ENCODE results near the gene MYOM1.
"Not testable (repeated sequence)": the region's sequence is repeated elsewhere in the genome, so short reads cannot be mapped to it uniquely, and the experiment has no call there.

Gene MYOM1

GRCh38 chr18:3067722-3068121, 152.0 kb downstream of the MYOM1 start:
- H3K9ac ChIP-seq (ENCODE audit: low read length) = no peak overlapping the region

GRCh38 chr18:3067165-3067661, 152.6 kb downstream of the MYOM1 start:
- no peaks in the 10 kb centered on the region for H3K36me3 ChIP-seq (replicated peaks; ENCODE audit: low read depth, low read length)
- no peak overlapping the region for H3K9ac ChIP-seq (ENCODE audit: low read length)
- H3K79me2 ChIP-seq (ENCODE audit: low read length) = no peaks in the 10 kb centered on the region
- peak overlapping the region; percentile 61; the same call in 1 of the 2 replicates for H2AFZ ChIP-seq (ENCODE audit: low read depth, low read length)
- TF ChIP-seq CTCF (IDR thresholded peaks at IDR 0.05; ENCODE audit: low read depth, low read length) = no peak
- no peak for TF ChIP-seq EZH2phosphoT487 (IDR thresholded peaks at IDR 0.05; ENCODE audit: low read depth)
- no peaks in the 10 kb centered on the region for H3K9me3 ChIP-seq (ENCODE audit: insufficient read depth, low read length)
- no peaks in the 10 kb centered on the region for H4K20me1 ChIP-seq (ENCODE audit: insufficient read depth, low read length)
- no peak overlapping the region for H3K27ac ChIP-seq (ENCODE audit: low read length)
- H3K4me1 ChIP-seq (ENCODE audit: low read length) = peaks cover 9% of the 10 kb centered on the region; the same call in 1 of the 2 replicates
- no peaks in the 10 kb centered on the region for H3K27me3 ChIP-seq (ENCODE audit: low read depth, low read length)
- H3K4me3 ChIP-seq (ENCODE audit: low read length) = peak overlapping the region; percentile 44
- H3K4me2 ChIP-seq (ENCODE audit: low read length) = peak overlapping the region; percentile 62

More at GRCh38 chr18:3067722-3068121, 152.0 kb downstream of the MYOM1 start:
- peak overlapping the region; percentile 61; the same call in 1 of the 2 replicates for H2AFZ ChIP-seq (ENCODE audit: low read depth, low read length)
- H3K79me2 ChIP-seq (ENCODE audit: low read length) = no peaks in the 10 kb centered on the region
- peaks cover 9% of the 10 kb centered on the region; the same call in 1 of the 2 replicates for H3K4me1 ChIP-seq (ENCODE audit: low read length)
- no peak for TF ChIP-seq EZH2phosphoT487 (IDR thresholded peaks at IDR 0.05; ENCODE audit: low read depth)
- TF ChIP-seq CTCF (IDR thresholded peaks at IDR 0.05; ENCODE audit: low read depth, low read length) = no peak
- H3K36me3 ChIP-seq (replicated peaks; ENCODE audit: low read depth, low read length) = no peaks in the 10 kb centered on the region
- H3K27ac ChIP-seq (ENCODE audit: low read length) = no peak overlapping the region
- no peaks in the 10 kb centered on the region for H4K20me1 ChIP-seq (ENCODE audit: insufficient read depth, low read length)
- peak overlapping the region; percentile 62 for H3K4me2 ChIP-seq (ENCODE audit: low read length)
- peak overlapping the region; percentile 44 for H3K4me3 ChIP-seq (ENCODE audit: low read length)
- H3K27me3 ChIP-seq (ENCODE audit: low read depth, low read length) = no peaks in the 10 kb centered on the region
- no peaks in the 10 kb centered on the region for H3K9me3 ChIP-seq (ENCODE audit: insufficient read depth, low read length)

- Histone ChIP-seq H2AFZ (ENCODE audit: low read depth, low read length) (no peak overlapping the region), H3K36me3 (replicated peaks; ENCODE audit: low read depth, low read length) (no peaks in the 10 kb centered on the region), H4K20me1 (ENCODE audit: insufficient read depth, low read length) (no peaks in the 10 kb centered on the region), H3K79me2 (ENCODE audit: low read length) (no peaks in the 10 kb centered on the region), H3K4me3 (ENCODE audit: low read length) (no peak overlapping the region), H3K9ac (ENCODE audit: low read length) (no peak overlapping the region), H3K9me3 (ENCODE audit: insufficient read depth, low read length) (no peaks in the 10 kb centered on the region), H3K4me2 (ENCODE audit: low read length) (no peak overlapping the region), H3K27me3 (ENCODE audit: low read depth, low read length) (no peaks in the 10 kb centered on the region), H3K27ac (ENCODE audit: low read length) (no peak overlapping the region), H3K4me1 (ENCODE audit: low read length) (peaks cover 9% of the 10 kb centered on the region; the same call in 1 of the 2 replicates)
- TF ChIP-seq CTCF (IDR thresholded peaks at IDR 0.05; ENCODE audit: low read depth, low read length) (no peak), EZH2phosphoT487 (IDR thresholded peaks at IDR 0.05; ENCODE audit: low read depth) (no peak)
These were observed 153.2 kb downstream of the MYOM1 start for GRCh38 chr18:3066341-3067110.

GRCh38 chr18:3063766-3064165, 156.0 kb downstream of the MYOM1 start:
- not testable (repeated sequence) for H3K27ac ChIP-seq (ENCODE audit: low read length); H3K79me2 ChIP-seq (ENCODE audit: low read length); H3K4me1 ChIP-seq (ENCODE audit: low read length)

More at GRCh38 chr18:3063766-3064165, 156.0 kb downstream of the MYOM1 start:
- H3K4me3 ChIP-seq (ENCODE audit: low read length); H3K27me3 ChIP-seq (ENCODE audit: low read depth, low read length); H3K4me2 ChIP-seq (ENCODE audit: low read length); H3K9ac ChIP-seq (ENCODE audit: low read length); H3K36me3 ChIP-seq (replicated peaks; ENCODE audit: low read depth, low read length); H2AFZ ChIP-seq (ENCODE audit: low read depth, low read length); H3K9me3 ChIP-seq (ENCODE audit: insufficient read depth, low read length); H4K20me1 ChIP-seq (ENCODE audit: insufficient read depth, low read length): not testable (repeated sequence)

Data from OCI-LY3 (cell line).